HG03432 (cell line): Measurements from ENCODE around the gene VSTM4.
A peak's percentile ranks its signal among the peaks of the same experiment; 100 is the strongest.

Experiments
- ATAC-seq: cut with Tn5 transposase; IDR thresholded peaks from one replicate; pipeline ENCODE4 v1.9.1; 2021; ENCODE audit warnings: mild to moderate bottlenecking, moderate library complexity; ENCODE audit not compliant: unreplicated experiment

VSTM4 gene, protein sequence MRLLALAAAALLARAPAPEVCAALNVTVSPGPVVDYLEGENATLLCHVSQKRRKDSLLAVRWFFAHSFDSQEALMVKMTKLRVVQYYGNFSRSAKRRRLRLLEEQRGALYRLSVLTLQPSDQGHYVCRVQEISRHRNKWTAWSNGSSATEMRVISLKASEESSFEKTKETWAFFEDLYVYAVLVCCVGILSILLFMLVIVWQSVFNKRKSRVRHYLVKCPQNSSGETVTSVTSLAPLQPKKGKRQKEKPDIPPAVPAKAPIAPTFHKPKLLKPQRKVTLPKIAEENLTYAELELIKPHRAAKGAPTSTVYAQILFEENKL

DNA sequence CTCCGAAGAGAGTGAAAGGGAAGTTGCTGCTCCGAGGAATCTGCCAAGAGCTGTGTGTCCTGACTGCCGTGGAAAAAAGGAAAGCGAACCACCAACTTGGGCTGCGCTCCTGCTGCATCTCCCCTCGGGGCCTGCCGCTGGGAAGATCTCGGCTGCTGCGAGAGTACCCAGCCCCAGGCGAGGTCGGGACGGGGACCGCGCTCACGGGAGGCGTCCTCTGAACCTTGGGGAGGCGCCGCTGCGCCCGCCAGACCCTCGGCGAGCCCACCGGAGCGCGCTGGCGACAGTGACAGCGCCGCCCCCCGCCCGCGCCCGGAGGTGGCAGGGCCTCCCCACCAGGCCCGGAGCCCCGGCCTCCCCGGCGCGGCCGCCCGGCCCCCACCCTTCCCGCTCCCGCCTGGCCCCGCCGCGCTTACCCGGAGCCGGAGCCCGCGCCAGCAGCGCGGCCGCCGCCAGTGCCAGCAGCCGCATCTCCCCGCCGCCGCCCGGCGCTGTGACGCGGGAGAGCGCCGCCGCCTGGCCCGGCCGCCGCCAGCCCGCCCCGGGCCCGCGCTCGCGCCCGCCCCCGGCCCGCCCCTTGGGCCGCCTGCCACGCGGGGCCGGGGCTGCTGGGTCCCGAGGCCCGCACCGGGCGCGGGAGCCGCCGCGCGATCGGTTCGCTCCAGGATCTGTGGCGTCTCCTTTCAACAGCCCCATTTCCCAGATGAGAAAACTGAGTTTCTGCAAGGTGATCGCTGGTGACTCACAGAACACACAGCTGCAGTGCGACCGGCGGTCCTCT is at the start of gene VSTM4:
Gene VSTM4 (minus strand): TSS at position 508 of the 781 bp plus-strand sequence. CDS start 37 bp downstream, at position 471.
- no peak for ATAC-seq

DNA sequence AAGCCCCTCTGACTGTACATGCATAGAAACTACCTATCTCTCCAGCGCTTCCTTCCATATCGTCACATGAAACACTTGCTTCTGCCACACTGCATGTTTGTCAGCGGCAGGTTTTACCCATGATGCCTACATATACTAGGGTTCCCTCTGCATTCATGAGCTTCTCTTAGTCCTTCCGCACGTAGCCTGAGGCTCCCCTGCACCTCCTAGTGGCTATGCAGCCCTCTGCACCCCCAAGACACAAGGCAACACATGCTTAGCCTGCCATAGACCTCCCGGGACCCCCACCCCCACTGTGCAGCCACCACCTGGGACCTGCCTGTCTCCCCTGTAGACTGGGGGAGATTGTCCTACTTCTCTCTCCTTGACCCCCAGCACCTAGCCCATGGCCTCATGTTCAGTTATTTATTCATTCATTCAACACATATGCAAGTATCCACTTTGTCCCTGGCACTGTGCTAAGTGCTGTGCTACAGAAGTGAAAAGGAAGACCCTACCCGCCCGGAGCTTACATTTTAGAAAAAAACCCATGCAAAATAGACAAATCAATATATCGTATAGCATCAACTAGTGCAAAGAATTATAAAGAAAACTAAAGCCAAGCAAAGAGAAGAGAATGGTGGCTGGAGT is 49.4 kb upstream of the VSTM4 start:
- peak; percentile 78 for ATAC-seq

DNA sequence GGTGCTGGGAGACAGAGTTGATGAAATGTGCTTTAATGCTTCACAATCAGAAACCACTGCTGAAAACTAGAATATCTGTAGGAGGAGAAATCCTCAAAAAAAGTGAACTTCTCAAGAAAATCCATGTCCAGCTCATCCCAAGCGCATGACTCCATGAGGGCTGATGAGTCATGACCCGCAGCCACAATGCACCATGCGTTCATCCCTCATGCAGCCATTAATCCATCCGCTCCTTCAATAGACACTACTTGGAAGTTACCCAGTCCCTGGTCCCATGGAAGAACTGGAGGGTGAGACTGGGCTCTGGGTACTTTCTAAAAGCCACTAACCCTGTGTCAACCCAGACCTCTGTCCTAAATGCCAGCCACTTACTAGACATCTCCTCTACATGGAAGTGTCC is 48.4 kb upstream of the VSTM4 start:
- ATAC-seq, result no peak

DNA sequence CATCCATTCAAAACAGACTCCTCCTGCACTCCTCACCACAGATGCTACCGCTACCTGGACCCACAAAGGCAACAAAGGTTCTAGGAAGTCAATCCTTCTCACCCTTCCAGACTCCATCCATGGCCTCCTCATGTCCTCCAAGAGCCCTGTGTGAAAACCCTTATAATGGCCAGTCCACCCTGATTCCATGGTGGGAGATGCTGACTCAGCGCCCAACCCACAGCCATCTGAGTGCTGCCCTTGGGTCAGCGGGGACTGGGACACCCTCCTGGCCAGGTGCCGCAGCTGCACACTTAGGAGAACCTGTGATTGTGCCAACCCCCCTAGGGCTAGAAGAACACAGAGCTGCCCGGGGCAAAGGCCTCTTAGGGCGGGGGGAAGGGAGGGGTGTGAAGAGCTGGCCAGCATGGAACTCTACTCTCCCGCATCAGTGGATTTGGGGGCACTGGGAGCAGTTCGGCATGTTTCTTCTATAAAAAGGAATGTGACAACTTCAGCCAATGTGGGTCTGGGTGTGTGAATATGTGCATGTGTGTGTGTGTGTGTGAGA is 47.5 kb upstream of the VSTM4 start:
- ATAC-seq, result no peak

DNA sequence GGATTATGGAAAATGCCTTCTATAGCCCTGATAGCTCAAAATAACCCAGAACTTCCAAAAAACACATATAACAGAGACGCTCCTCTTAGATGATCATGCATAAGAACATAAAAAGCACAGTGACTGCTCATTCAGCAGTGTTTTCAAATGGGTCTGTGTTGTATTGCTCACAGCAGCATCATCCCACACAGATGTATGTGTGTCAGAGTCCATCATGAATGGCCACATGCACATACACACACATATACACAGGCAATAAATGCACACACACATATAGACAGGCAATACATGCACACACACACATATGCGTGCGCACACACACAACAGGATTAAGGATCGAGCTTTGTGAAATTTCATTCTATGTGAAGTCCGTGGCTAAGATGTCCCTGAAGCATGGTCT is 46.7 kb upstream of the VSTM4 start:
- ATAC-seq, result no peak

DNA sequence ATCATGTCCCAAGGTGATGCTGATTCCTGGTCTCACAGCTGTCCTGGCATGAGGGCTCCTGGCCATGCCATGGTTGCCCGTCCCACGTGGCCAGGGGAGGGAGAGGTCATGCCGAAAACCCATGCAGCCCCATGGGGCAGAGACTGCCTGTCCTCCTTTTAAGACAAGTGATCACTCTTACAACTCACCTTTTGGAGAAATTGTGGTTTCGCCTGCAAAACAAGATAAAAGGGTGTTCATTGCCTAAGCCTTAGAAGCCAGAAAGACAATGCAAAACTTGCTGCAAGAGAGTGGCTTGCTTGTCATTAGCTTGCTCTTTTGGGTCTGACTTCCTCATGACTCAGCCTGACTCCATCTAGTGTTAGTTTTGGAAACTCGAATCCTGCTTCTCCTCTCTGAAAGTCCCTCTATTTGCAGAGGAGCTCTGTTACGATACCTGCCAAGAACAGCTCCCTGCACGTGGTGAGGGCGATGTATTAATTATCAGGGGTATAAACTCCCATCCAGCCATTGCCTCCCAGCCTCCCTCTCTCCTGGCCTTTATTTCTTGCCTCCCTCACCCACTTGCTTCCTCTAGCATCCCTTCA is 46.2 kb upstream of the VSTM4 start:
- ATAC-seq, result no peak

DNA sequence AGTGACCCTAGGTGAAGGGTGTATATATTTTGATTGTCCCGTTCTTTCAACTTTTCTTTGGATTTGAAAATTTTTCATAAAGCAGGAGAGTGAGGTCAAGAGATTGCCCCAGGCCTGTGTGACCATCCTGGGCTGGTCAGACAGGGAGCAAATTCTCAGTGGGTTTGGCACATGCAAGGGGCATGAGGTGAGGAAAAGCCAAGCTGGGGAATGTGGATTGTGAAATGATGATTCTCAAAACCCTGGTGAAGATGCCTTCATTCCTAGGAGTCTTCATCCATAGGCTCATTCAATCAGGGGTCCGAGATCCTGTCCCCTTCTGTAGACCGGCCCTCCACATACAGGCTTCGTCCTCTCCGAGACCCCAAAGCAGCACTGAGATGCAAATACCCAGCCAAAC is 45.5 kb upstream of the VSTM4 start:
- ATAC-seq, result no peak

DNA sequence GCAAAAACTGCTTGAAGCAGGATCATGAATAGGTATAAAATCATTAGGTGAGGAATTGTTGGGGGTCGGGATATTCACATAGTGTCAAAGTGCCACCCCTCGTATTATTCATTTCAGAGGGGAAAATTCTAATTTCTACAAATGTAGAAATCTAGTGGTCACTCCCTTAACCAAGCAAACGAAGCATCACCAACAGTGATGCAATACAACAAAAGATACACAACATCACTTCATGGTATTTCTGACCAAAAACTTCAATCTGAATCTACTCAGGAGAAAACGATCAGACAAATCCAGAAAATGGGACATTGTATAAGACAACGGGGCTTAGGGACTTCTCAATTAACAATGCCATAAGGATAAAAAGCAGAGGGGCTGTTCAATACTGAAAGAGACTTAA is 44.8 kb upstream of the VSTM4 start:
- ATAC-seq, result no peak

DNA sequence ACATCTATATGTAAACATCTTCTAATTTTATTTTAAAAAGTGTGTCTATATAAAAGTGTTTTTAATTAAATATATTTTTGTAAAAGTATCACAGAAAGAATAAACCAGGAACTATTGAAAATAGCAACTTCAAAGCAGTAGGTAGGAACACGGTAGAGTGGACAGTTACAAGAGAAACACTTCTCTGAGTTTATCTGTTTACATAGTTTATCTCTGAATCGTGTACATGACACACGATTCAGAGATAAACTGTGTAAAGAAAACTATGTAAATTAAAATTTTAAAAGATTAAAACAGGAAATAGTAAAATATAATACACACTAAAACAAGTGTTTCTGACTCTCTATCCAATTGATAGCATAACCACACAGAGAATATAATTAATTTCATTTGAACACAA is 43.6 kb upstream of the VSTM4 start:
- no peak for ATAC-seq

DNA sequence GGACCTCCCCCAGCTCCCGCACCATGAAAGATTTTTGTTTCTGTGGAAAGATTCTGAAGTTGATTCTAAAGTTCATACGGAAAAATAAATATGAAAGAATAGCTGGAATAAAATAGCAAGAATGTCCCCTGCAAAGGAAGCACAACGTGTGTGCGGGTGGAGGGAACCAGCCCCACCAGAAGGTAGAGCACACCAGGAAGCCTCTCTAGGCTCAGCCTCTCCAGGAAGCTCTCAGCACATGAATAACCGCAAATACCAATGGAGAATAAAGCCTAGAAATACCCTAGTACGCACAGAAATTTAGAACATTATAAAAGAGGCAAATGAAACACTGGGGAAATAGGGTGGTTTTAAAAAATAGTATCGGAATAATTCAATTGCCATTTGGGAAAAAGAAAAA is 43.1 kb upstream of the VSTM4 start:
- no peak for ATAC-seq

DNA sequence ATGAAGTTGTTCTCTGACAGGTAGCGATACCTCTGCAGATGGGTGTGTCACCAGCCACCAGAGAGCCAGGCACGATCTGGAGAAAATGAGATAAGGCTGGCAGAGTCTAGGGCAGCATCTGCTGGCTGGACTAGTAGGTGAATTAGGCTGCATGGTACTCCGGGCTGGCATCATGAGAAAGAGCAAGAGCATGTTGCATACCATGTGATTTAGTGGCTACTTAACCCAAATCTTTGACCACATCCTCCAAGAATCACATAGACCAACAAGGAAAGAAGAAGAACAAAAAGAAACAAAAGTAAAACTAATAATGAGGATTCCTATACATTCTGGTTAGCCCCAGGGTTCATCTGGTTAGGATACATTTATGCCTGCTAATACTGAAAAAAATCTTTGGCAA is 41.9 kb upstream of the VSTM4 start:
- no peak for ATAC-seq

DNA sequence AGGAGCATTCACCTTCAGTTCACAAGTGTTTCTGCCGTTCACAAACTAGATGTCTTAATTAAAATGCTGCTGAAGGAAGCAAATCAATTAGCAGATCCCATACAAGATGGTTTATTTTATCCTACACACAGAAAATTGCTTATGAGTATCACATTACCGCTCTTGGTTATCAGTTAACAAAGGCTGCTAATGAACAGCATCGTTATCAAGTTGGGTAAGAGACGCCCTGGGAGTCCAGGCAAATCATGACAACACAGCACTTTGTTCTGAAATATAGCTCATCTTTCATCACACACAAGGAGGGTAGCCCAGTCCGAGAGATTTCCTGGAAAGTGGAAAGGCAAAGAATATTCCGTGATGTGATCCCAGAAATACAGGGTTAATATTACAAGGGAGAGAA is 39.3 kb upstream of the VSTM4 start:
- no peak for ATAC-seq

DNA sequence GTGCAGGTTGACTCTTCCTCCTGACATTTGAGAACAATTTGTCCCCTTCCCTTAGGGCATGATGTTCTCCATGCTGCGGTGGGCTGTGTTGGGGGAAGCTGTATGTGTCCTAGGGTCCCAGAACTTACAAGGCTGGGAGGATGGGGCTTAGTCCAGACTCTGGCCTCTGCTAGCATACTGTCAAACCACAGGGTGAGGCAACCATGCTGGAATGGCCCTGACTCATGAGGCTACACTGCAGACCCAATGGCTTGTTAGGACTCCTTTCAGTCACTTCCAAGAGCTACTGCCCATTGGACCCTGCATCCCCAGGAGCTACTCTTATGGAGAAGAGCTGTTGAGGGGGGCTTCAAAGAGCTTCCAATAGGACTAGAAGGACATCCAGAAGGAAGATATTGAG is 38.6 kb upstream of the VSTM4 start:
- no peak for ATAC-seq

DNA sequence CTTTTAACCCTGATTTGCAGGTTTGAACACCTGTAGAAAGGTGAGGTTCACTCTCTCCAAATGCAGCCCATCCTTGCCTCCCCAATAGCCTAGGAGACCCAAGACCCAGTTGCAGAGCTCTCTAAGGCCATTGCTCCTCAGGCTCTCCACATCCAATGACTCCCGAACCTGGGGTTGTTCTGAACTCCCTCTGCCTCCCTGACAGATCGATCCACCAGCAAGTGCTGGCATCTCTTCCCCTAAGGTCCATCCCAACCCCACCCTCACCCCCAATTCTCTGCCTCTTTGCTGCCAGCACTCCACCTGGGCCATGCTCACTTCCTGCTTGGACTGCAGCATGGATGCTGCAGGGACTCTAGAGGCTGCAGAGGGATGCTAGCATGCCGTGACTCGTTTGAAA is 37.8 kb upstream of the VSTM4 start:
- no peak for ATAC-seq

DNA sequence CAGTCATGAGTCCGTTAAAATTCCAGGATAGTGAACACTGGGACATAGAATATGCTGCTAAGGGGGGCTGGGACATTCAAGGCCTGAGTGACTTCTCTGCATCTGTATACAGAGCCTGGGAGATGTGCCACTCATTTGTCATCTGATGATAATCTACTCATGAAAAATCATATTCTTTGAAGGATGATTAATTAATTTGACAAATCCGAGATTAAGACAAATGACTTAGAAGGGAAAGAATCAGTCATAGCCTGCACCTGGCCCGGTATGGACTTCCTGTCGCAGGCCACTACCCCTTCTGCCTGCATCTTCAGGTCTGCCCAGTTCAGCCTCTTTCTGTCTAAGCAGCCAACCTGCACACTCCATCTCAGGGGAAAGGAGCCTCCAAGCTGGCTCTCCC is 37.3 kb upstream of the VSTM4 start:
- ATAC-seq, result no peak

DNA sequence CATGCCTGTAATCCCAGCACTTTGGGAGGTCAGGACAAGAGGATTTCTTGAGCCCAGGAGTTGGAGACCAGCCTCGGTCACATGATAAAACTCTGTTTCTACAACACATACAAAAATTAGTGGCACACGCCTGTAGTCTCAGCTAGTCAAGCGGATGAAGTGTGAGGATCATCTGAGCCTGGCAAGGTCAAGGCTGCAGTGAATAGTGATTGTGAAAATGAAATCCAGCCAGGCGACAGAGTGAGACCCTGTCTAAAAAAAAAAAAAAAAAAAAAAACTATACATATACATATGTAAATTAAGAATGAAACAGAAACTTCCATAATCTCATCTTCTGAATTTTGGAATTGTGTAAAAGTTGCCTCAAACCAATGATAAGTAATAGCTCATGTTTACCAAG is 36.7 kb upstream of the VSTM4 start:
- no peak for ATAC-seq

DNA sequence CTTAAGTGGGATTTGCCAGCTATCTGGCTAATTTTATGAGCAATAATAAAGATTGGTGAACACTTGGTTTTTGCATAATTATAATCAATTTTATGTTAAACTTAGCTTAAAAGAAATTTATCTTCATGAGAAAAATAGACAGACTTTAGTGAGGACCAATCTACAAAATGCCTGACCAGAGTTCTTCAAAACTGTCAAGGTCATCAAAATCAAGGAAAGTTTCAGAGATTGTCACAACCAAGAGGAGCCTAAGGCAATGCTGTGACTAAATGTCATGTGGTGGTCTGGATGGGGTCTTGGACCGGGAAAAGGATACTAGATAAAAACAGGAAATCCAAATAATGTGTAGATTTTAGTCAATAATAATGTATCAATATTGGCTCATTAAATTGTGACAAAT is 36.2 kb upstream of the VSTM4 start:
- no peak for ATAC-seq

DNA sequence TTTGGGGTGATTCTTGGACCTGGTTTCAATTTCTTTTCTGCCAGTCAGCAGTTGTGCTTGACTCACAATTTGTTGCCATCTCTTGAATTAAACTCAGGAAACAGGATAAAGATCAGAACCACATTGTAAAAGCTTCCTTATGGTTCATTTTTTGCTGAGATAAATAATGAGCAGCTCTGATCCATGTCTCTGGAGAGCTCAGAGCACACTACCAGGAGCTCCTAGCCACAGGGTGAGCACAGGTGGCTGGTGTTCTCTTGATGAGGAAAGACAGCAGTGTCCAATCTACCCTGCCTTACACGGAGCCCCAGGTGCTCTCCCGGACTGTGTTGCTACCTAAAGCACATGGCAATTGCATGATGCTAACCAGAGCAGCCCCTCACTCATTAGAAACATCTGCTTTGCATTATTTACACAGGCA is 35.7 kb upstream of the VSTM4 start:
- no peak for ATAC-seq

DNA sequence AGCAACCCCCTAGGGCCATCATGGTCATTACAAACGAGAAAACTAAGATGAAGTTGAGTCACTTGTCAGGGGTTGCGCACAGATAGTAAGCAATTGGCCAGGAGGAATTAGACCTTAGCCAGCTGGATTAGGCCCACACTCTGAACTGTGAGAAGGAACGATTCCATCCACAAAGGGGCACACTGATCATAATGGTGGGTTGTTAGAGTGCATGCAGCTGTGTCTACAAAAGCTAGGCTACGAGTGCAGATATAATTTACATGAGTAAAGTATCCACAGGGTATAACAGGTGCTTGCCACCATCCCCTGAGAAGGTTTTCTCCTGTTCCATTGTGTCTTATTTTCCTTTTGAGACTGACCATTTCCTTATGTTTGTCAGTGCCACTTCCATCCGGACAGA is 35.1 kb upstream of the VSTM4 start:
- no peak for ATAC-seq

DNA sequence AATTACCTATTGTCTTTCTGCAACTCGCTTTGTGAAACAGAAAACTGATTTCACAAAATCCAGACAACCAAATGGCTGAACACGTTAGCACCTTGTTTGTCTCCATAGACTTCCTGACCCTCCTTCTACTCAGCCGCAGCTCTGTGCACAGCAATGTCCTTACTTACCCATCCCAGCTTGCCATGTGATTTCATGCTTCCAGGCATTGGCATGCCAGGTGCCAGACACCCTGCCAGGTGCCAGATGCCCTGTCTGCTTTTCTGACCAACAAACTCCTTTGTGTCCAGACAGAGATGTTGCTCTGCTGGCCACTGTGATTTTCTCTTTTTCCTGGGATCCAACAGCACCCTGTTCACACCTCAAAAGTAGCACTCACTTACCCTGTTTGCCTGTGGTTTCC is 34.6 kb upstream of the VSTM4 start:
- ATAC-seq, result no peak

DNA sequence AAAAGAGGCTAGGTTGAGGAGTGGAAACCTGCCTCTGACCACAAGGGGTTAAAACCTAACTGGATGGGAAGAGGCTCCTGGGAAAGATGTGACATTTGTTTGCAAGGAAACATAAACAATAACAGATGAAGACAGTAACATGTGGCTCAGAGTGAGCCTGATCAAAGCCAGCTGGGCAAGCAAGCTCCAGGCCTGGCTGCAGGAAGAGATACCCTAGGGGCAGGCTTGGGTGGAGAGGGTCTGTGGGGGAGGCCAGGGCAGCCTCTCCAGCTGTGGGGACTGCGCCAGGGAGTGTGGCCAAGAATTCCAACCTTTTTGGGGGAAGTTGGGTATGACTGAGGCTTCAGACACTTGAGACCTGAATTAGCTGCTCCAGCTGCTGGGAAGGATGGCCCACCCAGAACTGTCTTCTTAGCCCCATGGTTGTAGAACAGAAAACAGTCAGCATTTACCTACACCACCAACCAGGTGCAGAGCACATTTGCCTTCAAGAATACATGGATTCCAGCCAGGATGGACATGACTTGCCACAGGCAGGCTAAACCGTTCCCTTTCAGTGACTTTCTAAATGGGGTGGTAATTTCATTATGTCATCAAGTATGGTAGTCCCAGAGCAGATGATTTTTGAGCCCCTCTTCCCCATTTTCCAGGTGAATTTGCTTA is 28.9 kb upstream of the VSTM4 start:
- ATAC-seq, result no peak
